HCT116 (cell line): ENCODE results near the gene ETV5.

Source experiments
- CEBPB ChIP-seq: IDR thresholded peaks from 2 replicates; pipeline ENCODE4 v1.6.1; 2012; ENCODE audit warnings: low read depth
- CTCF ChIP-seq, 3 experiments: fragments of 200-600 bp in 1 of 3; sonication (generic) in 1 of 3; IDR thresholded peaks in 2 of 3; conservative IDR thresholded peaks in 1 of 3; 2 replicates each; pipeline ENCODE4 v1.5.1; 2012 to 2017; ENCODE audit warnings: low read depth in 2 of 3, low read length in 2 of 3, antibody characterized with exemption in 1 of 3, borderline replicate concordance in 1 of 3, control low read depth in 1 of 3, mild to moderate bottlenecking in 1 of 3, mixed read lengths in 1 of 3, mixed run types in 1 of 3, moderate library complexity in 1 of 3; ENCODE audit not compliant: insufficient read depth in 1 of 3

DNA sequence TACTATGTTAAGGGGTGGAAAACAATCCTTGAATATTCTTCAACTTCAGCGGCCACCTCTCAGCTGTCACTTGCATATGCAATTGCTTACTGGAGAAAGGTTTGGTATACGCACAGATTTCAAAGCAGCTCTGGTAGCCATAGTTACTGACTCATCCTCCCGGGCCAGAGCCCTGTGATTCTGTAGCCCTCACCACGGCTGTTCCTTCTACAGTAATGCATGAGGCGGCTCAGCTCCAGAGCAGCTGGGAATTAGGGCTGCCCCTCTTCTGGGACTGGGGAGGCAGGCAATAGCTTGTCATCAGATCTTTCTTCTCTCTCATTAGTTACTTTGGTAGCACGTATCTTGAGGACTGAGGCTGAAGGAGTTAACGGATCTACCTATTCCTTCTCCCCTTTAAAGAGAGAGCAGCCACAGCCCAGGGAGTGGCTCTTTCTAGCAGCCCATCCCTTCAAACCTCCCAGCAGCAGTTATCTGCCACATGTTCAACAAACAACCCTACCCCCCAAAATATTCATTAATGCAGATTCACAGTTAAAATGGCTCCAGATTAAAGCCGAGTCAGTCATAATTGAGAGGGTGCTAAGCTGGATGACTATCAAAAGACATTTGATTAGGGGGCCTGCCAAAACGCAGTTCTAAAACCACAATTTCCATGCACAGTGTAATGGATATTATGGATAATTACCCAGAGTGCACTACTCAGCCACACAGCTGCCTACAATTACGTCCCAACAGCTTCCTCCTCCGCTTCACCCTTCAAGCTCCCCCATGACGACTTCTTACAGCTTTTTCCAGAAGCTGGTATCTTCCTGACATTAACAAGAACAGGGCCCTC lies 54.7 kb downstream of the ETV5 start:
- TF ChIP-seq CTCF (IDR thresholded peaks at IDR 0.05 in 2 of 3, conservative IDR thresholded peaks at IDR 0.05 in 1 of 3; ENCODE audit: borderline replicate concordance in 1 of 3, insufficient read depth in 1 of 3, low read depth in 2 of 3, low read length in 2 of 3) (no peak), CEBPB (no peak)
